WTC11 (cell line): ENCODE data around the gene PADI6. TPM values are rescaled to one million over a fixed set of nuclear protein-coding genes. Genes with fewer than 3 reads are reported as not detected.

Experiments
- ATAC-seq: fragments of 200-7000 bp; cut with Tn5 transposase; 2 replicates; pipeline ENCODE4 v1.10.0; 2021; ENCODE audit warnings: mild to moderate bottlenecking, moderate library complexity
- CTCF ChIA-PET: fragments of 300-600 bp; sonication (Branson Sonifier 250); formaldehyde crosslinking; loops from one replicate; lab custom pipeline; 2021; ENCODE audit warnings: antibody characterized with exemption; lab: Charles Lee
- POLR2A ChIA-PET: fragments of 350-600 bp; sonication (Branson Sonifier 250); formaldehyde crosslinking; loops from one replicate; lab custom pipeline; 2021; ENCODE audit warnings: antibody characterized with exemption; lab: Charles Lee
- DNase-seq: peaks from one replicate; pipeline ENCODE4 v3.0.0; 2021; ENCODE audit warnings: low spot score
- H3K27ac Mint-ChIP-seq: 2 replicates; pipeline ENCODE4 v1.8.0; 2021; ENCODE audit warnings: mixed read lengths
- H3K27me3 Mint-ChIP-seq: 2 replicates; pipeline ENCODE4 v1.8.0; 2021; ENCODE audit warnings: low read depth, mild to moderate bottlenecking, moderate library complexity, mixed read lengths
- H3K36me3 Mint-ChIP-seq: 2 replicates; pipeline ENCODE4 v1.8.0; 2021; ENCODE audit warnings: mixed read lengths
- H3K4me1 Mint-ChIP-seq: 2 replicates; pipeline ENCODE4 v1.8.0; 2022; ENCODE audit warnings: mixed read lengths
- H3K4me3 Mint-ChIP-seq: 2 replicates; pipeline ENCODE4 v1.8.0; 2021; ENCODE audit warnings: mild to moderate bottlenecking, moderate library complexity, mixed read lengths
- H3K9me3 Mint-ChIP-seq: 2 replicates; pipeline ENCODE4 v1.8.0; 2021; ENCODE audit warnings: mixed read lengths
- CREM ChIP-seq: sonication (generic); formaldehyde crosslinking; IDR thresholded peaks from 2 replicates; pipeline ENCODE4 v1.8.1; 2022; ENCODE audit warnings: mild to moderate bottlenecking, missing genetic modification reagents, moderate library complexity
- EMX1 ChIP-seq: fragments of 250-450 bp; sonication (Bioruptor Pico); IDR thresholded peaks from 2 replicates; pipeline ENCODE4 v1.8.0; 2021; ENCODE audit warnings: mild to moderate bottlenecking
- GTF2I ChIP-seq: fragments of 250-450 bp; sonication (Bioruptor Pico); conservative IDR thresholded peaks from 2 replicates; pipeline ENCODE4 v1.4.0; 2021; ENCODE audit warnings: mild to moderate bottlenecking
- MYBL2 ChIP-seq: sonication (generic); formaldehyde crosslinking; IDR thresholded peaks from 2 replicates; pipeline ENCODE4 v1.8.1; 2023; ENCODE audit warnings: mild to moderate bottlenecking, moderate library complexity, missing genetic modification reagents
- RELA ChIP-seq: sonication (generic); formaldehyde crosslinking; IDR thresholded peaks from 2 replicates; pipeline ENCODE4 v1.8.1; 2022; ENCODE audit warnings: missing genetic modification reagents, mild to moderate bottlenecking, borderline replicate concordance
- TEAD1 ChIP-seq: sonication (generic); formaldehyde crosslinking; IDR thresholded peaks from 2 replicates; pipeline ENCODE4 v1.8.0; 2022; ENCODE audit warnings: mild to moderate bottlenecking, missing genetic modification reagents
- ZBTB21 ChIP-seq: sonication (generic); formaldehyde crosslinking; IDR thresholded peaks from 2 replicates; pipeline ENCODE4 v1.8.1; 2023; ENCODE audit warnings: mild to moderate bottlenecking, missing genetic modification reagents, borderline replicate concordance
- ZNF232 ChIP-seq: sonication (generic); formaldehyde crosslinking; IDR thresholded peaks from 2 replicates; pipeline ENCODE4 v1.8.0; 2022; ENCODE audit warnings: mild to moderate bottlenecking, missing genetic modification reagents
- ZNF423 ChIP-seq: fragments of 250-450 bp; sonication (Bioruptor Pico); IDR thresholded peaks from 2 replicates; pipeline ENCODE4 v2.1.2; 2022; ENCODE audit warnings: mild to moderate bottlenecking, moderate library complexity
- total RNA-seq: library from RNA; stranded (reverse); gene quantifications from 3 replicates; pipeline ENCODE4 v1.2.3, GENCODE V29; 2021
- TF ChIP-seq, protein P1 (sequence below): sonication (generic); formaldehyde crosslinking; conservative IDR thresholded peaks from 2 replicates; pipeline ENCODE4 v1.8.1; 2023; ENCODE audit warnings: mild to moderate bottlenecking, low read depth, missing genetic modification reagents, moderate library complexity
- TF ChIP-seq, protein P2 (sequence below): sonication (generic); formaldehyde crosslinking; IDR thresholded peaks from 2 replicates; pipeline ENCODE4 v1.8.0; 2022; ENCODE audit warnings: missing genetic modification reagents
- TF ChIP-seq, protein P3 (sequence below): fragments of 200-600 bp; IDR thresholded peaks from 2 replicates; pipeline ENCODE4 v1.8.0; 2022; ENCODE audit warnings: antibody characterized with exemption
- TF ChIP-seq, protein P4 (sequence below): sonication (generic); formaldehyde crosslinking; IDR thresholded peaks from 2 replicates; pipeline ENCODE4 v1.8.0; 2023; ENCODE audit warnings: missing genetic modification reagents
- TF ChIP-seq, protein P5 (sequence below): sonication (generic); formaldehyde crosslinking; IDR thresholded peaks from 2 replicates; pipeline ENCODE4 v1.8.0; 2023; ENCODE audit warnings: missing genetic modification reagents, mild to moderate bottlenecking, borderline replicate concordance
- TF ChIP-seq, protein P6 (sequence below): sonication (generic); formaldehyde crosslinking; IDR thresholded peaks from 2 replicates; pipeline ENCODE4 v1.8.1; 2023; ENCODE audit warnings: mild to moderate bottlenecking, missing genetic modification reagents, moderate library complexity
- TF ChIP-seq, protein P7 (sequence below): sonication (generic); formaldehyde crosslinking; IDR thresholded peaks from 2 replicates; pipeline ENCODE4 v1.8.1; 2022; ENCODE audit warnings: low read depth, mild to moderate bottlenecking, moderate library complexity, missing genetic modification reagents, borderline replicate concordance

PADI6 gene
- total RNA-seq, 1 experiment from 2014 or later = not detected

DNA sequence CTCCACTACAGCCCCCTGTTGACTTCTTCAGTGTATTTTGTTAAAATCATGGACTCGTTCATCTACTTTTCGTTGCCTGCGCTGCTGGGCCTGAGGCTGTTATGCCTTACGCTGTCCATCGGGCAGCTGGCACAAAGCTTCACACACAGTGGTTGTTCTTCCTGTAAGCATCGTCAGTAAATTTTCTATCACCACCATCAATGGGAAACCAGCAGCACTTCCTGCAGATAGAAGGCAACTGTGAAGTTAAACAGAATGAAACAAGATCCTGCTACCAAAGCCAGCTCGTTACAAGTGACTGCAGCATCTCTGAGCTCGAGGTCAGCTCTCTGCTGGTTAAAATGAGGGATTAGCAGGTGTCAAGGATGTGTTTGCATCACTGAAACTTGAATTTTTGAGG, 21.9 kb upstream of the PADI6 start (continued):
- TF ChIP-seq, protein P1, sequence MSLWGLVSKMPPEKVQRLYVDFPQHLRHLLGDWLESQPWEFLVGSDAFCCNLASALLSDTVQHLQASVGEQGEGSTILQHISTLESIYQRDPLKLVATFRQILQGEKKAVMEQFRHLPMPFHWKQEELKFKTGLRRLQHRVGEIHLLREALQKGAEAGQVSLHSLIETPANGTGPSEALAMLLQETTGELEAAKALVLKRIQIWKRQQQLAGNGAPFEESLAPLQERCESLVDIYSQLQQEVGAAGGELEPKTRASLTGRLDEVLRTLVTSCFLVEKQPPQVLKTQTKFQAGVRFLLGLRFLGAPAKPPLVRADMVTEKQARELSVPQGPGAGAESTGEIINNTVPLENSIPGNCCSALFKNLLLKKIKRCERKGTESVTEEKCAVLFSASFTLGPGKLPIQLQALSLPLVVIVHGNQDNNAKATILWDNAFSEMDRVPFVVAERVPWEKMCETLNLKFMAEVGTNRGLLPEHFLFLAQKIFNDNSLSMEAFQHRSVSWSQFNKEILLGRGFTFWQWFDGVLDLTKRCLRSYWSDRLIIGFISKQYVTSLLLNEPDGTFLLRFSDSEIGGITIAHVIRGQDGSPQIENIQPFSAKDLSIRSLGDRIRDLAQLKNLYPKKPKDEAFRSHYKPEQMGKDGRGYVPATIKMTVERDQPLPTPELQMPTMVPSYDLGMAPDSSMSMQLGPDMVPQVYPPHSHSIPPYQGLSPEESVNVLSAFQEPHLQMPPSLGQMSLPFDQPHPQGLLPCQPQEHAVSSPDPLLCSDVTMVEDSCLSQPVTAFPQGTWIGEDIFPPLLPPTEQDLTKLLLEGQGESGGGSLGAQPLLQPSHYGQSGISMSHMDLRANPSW (CRISPR knock-in tag) = no peak
- TF ChIP-seq EMX1 = no peak
- TF ChIP-seq GTF2I (CRISPR knock-in tag) = no peak
- no peak for TF ChIP-seq ZNF423
- TF ChIP-seq, protein P2, sequence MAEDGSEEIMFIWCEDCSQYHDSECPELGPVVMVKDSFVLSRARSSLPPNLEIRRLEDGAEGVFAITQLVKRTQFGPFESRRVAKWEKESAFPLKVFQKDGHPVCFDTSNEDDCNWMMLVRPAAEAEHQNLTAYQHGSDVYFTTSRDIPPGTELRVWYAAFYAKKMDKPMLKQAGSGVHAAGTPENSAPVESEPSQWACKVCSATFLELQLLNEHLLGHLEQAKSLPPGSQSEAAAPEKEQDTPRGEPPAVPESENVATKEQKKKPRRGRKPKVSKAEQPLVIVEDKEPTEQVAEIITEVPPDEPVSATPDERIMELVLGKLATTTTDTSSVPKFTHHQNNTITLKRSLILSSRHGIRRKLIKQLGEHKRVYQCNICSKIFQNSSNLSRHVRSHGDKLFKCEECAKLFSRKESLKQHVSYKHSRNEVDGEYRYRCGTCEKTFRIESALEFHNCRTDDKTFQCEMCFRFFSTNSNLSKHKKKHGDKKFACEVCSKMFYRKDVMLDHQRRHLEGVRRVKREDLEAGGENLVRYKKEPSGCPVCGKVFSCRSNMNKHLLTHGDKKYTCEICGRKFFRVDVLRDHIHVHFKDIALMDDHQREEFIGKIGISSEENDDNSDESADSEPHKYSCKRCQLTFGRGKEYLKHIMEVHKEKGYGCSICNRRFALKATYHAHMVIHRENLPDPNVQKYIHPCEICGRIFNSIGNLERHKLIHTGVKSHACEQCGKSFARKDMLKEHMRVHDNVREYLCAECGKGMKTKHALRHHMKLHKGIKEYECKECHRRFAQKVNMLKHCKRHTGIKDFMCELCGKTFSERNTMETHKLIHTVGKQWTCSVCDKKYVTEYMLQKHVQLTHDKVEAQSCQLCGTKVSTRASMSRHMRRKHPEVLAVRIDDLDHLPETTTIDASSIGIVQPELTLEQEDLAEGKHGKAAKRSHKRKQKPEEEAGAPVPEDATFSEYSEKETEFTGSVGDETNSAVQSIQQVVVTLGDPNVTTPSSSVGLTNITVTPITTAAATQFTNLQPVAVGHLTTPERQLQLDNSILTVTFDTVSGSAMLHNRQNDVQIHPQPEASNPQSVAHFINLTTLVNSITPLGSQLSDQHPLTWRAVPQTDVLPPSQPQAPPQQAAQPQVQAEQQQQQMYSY = no peak
- TF ChIP-seq, all 79 proteins: peak for 0

DNA sequence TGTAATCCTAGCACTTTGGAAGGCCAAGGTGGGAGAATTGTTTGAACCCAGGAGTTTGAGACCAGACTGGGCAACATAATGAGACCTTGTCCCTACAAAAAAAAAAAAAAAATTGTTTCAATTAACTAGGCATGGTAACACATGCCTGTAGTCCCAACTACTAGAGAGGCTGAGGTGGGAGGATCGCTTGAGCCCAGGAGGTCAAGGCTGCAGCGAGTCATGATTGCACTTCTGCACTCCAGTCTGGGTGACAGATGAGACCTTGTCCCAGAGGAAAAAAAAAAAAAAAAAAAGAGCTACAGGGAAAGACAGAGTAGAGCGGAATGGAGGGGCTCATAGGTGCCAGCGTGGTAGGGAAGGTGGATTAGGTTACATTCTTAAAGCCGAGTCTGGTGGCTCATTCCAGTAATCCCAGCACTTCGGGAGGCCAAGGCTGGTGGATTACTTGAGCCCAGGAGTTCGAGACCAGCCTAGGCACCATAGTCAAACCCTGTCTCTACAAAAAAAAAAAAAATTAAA, 21.0 kb upstream of the PADI6 start:
- DNase-seq (no peak), ATAC-seq (no peak)
- no peaks in the 10 kb centered on the region for H3K36me3 Mint-ChIP-seq
- peaks cover 3% of the 10 kb centered on the region; the same call in 1 of the 2 replicates for H3K27me3 Mint-ChIP-seq
- CTCF ChIA-PET = interaction anchor here (0.7 to 2.2 kb wide), 2 partner anchors 15 to 116 kb away, joined by 4 to 8 read pairs; no protein-coding TSS in a partner anchor
- no peak overlapping the region; the same call in 1 of the 2 replicates for H3K27ac Mint-ChIP-seq
- POLR2A ChIA-PET = no interaction called here
- no peak overlapping the region for H3K4me3 Mint-ChIP-seq
- H3K9me3 Mint-ChIP-seq = no peaks in the 10 kb centered on the region
- peaks cover 4% of the 10 kb centered on the region; the same call in 1 of the 2 replicates for H3K4me1 Mint-ChIP-seq
- TF ChIP-seq, protein P3, sequence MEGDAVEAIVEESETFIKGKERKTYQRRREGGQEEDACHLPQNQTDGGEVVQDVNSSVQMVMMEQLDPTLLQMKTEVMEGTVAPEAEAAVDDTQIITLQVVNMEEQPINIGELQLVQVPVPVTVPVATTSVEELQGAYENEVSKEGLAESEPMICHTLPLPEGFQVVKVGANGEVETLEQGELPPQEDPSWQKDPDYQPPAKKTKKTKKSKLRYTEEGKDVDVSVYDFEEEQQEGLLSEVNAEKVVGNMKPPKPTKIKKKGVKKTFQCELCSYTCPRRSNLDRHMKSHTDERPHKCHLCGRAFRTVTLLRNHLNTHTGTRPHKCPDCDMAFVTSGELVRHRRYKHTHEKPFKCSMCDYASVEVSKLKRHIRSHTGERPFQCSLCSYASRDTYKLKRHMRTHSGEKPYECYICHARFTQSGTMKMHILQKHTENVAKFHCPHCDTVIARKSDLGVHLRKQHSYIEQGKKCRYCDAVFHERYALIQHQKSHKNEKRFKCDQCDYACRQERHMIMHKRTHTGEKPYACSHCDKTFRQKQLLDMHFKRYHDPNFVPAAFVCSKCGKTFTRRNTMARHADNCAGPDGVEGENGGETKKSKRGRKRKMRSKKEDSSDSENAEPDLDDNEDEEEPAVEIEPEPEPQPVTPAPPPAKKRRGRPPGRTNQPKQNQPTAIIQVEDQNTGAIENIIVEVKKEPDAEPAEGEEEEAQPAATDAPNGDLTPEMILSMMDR = no peak
- TF ChIP-seq, protein P4, sequence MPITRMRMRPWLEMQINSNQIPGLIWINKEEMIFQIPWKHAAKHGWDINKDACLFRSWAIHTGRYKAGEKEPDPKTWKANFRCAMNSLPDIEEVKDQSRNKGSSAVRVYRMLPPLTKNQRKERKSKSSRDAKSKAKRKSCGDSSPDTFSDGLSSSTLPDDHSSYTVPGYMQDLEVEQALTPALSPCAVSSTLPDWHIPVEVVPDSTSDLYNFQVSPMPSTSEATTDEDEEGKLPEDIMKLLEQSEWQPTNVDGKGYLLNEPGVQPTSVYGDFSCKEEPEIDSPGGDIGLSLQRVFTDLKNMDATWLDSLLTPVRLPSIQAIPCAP (CRISPR knock-in tag) = no peak
- TF ChIP-seq, protein P5, sequence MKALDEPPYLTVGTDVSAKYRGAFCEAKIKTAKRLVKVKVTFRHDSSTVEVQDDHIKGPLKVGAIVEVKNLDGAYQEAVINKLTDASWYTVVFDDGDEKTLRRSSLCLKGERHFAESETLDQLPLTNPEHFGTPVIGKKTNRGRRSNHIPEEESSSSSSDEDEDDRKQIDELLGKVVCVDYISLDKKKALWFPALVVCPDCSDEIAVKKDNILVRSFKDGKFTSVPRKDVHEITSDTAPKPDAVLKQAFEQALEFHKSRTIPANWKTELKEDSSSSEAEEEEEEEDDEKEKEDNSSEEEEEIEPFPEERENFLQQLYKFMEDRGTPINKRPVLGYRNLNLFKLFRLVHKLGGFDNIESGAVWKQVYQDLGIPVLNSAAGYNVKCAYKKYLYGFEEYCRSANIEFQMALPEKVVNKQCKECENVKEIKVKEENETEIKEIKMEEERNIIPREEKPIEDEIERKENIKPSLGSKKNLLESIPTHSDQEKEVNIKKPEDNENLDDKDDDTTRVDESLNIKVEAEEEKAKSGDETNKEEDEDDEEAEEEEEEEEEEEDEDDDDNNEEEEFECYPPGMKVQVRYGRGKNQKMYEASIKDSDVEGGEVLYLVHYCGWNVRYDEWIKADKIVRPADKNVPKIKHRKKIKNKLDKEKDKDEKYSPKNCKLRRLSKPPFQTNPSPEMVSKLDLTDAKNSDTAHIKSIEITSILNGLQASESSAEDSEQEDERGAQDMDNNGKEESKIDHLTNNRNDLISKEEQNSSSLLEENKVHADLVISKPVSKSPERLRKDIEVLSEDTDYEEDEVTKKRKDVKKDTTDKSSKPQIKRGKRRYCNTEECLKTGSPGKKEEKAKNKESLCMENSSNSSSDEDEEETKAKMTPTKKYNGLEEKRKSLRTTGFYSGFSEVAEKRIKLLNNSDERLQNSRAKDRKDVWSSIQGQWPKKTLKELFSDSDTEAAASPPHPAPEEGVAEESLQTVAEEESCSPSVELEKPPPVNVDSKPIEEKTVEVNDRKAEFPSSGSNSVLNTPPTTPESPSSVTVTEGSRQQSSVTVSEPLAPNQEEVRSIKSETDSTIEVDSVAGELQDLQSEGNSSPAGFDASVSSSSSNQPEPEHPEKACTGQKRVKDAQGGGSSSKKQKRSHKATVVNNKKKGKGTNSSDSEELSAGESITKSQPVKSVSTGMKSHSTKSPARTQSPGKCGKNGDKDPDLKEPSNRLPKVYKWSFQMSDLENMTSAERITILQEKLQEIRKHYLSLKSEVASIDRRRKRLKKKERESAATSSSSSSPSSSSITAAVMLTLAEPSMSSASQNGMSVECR (CRISPR knock-in tag) = no peak
- TF ChIP-seq, protein P6, sequence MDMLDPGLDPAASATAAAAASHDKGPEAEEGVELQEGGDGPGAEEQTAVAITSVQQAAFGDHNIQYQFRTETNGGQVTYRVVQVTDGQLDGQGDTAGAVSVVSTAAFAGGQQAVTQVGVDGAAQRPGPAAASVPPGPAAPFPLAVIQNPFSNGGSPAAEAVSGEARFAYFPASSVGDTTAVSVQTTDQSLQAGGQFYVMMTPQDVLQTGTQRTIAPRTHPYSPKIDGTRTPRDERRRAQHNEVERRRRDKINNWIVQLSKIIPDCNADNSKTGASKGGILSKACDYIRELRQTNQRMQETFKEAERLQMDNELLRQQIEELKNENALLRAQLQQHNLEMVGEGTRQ = no peak
- TF ChIP-seq ZNF232 (no peak), MYBL2 (CRISPR knock-in tag) (no peak), ZBTB21 (no peak), RELA (CRISPR knock-in tag) (no peak), CREM (CRISPR knock-in tag) (no peak), TEAD1 (CRISPR knock-in tag) (no peak)
- TF ChIP-seq, protein P7, sequence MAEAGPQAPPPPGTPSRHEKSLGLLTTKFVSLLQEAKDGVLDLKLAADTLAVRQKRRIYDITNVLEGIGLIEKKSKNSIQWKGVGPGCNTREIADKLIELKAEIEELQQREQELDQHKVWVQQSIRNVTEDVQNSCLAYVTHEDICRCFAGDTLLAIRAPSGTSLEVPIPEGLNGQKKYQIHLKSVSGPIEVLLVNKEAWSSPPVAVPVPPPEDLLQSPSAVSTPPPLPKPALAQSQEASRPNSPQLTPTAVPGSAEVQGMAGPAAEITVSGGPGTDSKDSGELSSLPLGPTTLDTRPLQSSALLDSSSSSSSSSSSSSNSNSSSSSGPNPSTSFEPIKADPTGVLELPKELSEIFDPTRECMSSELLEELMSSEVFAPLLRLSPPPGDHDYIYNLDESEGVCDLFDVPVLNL (CRISPR knock-in tag) = no peak
- TF ChIP-seq, protein P2 = no peak
